RPMI8226 (cell line): ENCODE results near the gene ZSCAN10.
A peak's percentile ranks its signal among the peaks of the same experiment; 100 is the strongest.
"Not testable (repeated sequence)": the region's sequence is repeated elsewhere in the genome, so short reads cannot be mapped to it uniquely, and the experiment has no call there.

ENCODE experiments used
- DNase-seq: peaks from one replicate; pipeline ENCODE4 v3.0.0-alpha.2; 2015

ZSCAN10 gene

DNA sequence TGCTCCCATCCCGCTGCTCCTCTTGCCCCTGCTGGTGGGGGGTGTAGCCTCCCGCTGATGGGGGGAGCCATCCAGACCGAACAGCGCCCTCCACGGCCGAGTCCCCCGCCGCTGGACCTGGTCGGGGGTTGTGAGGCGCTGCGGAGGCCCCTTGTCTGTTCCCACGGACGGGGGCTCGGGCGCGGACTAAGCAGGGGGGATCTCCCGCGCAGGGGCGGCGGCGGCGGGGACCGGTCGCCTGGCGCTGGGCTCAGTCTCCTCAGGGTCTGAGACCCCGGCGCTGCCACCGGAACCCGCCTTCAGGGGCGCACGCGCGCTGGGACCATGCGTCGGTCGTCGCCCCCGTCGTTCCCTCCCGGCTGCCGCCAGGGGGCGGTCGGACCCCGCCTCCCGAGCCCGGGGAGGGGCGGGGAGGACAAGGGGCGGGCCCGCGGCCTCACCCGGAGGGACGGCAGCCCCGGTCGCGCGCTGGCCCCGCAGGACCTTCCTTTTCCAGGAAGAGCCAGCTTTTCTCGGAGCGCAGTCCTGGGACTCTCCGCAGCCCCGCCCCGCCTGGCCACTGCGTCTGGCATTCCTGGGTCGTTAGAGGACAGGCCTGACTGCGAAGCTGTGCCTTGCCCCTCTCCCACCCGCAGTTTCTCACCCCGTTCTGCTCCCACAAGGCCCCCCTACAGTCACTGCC lies 39.9 kb downstream of the ZSCAN10 start:
- DNase-seq, result peak; percentile 92

DNA sequence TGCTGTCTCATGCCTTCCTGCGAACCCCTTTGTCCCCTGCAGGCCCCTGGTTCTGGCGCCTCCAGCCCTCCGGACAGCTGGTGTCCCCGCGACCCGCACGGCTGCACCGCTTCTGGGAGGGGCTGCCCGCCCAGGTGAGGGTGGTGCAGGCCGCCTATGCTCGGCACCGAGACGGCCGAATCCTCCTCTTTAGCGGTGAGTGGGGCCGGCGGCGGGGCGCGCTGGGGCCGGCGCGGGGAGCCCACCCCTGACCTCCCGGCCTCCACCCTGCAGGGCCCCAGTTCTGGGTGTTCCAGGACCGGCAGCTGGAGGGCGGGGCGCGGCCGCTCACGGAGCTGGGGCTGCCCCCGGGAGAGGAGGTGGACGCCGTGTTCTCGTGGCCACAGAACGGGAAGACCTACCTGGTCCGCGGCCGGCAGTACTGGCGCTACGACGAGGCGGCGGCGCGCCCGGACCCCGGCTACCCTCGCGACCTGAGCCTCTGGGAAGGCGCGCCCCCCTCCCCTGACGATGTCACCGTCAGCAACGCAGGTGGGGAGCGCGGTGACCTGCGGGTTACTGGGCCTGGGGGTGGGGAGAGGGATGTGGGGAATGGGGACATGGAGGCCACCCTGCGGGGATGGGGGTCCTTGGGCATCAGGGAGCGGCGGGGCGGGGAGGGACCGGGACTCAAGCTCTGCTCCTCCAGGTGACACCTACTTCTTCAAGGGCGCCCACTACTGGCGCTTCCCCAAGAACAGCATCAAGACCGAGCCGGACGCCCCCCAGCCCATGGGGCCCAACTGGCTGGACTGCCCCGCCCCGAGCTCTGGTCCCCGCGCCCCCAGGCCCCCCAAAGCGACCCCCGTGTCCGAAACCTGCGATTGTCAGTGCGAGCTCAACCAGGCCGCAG lies 40.7 kb downstream of the ZSCAN10 start:
- peak; percentile 66 for DNase-seq

DNA sequence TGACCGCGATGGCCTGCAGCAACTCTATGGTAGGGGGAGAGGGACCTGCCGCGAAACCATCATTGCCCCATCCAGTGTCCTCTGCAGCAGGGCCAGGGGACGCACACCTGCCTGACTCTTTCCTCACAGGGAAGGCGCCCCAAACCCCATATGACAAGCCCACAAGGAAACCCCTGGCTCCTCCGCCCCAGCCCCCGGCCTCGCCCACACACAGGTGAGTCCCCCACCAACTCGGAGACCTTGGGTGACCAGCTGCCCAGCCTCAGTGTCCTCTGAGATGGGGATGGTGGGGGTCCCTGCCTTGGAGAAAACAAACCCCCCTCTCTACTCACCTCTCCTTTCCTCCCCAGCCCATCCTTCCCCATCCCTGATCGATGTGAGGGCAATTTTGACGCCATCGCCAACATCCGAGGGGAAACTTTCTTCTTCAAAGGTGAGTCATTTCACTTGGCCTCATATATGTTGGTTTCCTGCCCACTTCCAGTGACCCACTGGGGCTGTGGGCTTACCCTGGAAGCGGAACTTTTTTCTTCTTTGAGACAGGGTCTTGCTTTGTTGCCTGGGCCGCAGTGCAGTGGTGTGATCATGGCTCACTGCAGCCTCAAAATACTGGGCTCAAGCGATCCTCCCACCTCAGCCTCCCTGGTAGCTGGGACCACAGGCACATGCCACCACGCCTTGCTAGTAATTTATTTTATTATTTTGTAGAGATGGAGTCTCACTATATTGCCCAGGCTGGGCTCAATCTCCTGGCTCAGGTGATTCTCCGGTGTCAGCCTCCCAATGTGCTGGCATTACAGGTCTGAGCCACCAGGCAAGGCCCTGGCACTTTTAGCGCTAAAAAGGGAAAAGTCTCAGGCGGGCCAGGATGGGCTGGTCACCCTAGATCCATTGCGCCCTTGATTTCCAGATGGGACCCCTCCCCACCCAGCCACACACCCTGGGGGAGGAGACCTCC lies 41.6 kb downstream of the ZSCAN10 start:
- no peak for DNase-seq

DNA sequence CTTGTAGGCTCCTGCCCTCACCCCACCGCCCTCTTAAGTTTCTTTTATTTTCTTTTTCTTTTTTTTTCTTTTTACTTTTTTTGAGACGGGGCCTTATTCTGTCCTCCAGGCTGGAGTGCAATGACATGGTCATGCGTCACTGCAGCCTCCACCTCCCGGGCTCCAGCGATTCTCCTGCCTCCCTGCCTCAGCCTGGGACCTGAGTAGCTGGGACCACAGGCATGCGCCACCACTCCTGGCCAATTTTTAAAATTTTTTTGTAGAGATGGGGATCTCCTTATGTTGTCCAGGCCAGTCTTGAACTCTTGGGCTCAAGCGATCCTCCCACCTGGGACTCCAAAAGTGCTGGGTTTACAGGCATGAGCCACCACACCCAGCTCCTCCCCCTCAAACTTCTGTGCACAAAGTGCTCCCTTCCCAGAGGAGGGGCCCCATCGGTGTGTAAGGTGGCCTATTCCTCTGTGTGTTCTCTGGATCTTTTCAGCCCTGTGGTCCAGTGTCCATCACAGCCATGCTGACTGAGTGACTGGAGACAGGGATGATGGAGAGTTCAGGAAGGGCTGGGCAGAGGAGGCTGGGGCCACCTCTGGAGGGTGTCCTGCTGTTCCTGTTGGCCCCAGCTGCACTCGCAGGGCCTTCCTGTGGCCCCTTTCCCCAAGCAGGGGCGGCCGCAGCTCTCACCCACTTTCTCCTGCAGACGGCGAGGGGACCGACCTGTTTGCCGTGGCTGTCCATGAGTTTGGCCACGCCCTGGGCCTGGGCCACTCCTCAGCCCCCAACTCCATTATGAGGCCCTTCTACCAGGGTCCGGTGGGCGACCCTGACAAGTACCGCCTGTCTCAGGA lies 42.5 kb downstream of the ZSCAN10 start:
- DNase-seq, result no peak

DNA sequence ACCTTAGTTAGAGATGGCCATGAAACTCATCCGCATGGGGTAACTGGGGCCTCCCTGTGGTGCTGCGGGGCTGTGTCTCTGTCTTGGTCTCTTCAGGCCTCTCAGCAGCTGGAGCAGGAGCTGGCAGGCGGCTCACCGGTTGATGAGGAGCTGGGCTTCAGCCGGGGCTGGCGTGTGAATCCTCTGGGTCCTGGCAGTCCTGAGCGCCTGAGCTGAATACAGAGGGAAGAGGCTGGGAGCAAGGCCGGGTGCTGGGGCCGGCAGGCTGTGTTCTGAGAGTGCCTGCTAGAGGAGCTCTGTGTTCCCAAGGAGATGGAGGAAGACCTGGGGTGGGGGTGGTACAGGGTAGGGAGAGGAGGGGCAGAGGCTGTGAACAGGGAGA lies 43.4 kb downstream of the ZSCAN10 start:
- not testable (repeated sequence) for DNase-seq

DNA sequence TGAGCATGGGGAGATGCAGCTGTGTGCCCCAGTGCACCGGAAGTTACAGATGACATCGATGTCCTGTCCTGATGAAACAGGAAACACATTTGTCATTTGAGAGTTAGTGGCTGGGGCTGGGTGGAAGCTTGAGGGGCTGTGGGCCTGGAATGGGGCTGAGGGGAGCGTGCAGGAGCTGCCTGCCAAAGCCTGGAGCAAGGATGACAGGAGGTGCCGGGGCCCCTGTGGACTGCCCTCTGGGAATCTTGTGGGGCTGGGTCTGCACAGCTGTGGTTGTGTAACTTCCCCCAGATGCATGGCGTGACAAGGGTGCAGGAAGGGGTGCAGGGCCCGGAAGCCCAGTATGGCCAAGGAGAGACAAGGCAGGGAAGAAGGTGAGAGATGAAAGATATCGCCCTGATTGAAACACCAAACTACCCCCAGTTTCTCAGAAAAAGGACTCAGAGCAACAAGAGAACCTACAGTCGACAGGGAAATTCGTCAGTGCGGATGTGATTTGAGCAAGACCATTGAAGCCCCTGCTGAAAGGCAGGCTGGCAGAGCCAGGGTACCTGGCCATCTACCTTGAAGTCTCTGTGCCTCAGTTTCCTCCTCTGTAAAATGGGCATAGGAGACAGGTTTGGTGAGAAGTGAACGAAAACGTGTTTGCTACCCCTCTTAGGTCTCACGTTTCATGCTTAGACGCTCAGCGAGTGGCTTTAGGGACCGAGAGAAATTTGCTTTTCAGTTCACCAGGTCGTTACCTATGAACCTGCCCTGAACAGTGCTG lies 43.9 kb downstream of the ZSCAN10 start:
- peak; percentile 34 for DNase-seq

DNA sequence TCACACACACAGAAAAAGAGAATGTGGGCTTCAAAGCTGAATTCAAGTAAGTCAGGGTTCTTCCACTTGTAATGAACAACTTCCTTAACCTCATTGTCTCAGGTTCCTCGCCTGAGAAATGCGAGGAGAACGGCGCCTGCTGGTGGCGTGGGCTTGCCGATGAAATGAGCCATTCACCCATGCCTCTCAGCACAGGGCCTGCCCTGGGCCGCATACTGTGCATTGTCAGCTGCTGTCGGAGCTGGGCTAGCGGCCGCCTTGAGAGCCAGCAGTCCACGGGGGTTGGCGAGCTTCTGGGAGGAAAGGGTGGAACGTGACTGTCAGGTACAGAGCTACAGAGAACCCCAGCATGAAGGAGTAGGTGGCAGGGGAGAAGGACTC lies 45.8 kb downstream of the ZSCAN10 start:
- DNase-seq, result not testable (repeated sequence)

DNA sequence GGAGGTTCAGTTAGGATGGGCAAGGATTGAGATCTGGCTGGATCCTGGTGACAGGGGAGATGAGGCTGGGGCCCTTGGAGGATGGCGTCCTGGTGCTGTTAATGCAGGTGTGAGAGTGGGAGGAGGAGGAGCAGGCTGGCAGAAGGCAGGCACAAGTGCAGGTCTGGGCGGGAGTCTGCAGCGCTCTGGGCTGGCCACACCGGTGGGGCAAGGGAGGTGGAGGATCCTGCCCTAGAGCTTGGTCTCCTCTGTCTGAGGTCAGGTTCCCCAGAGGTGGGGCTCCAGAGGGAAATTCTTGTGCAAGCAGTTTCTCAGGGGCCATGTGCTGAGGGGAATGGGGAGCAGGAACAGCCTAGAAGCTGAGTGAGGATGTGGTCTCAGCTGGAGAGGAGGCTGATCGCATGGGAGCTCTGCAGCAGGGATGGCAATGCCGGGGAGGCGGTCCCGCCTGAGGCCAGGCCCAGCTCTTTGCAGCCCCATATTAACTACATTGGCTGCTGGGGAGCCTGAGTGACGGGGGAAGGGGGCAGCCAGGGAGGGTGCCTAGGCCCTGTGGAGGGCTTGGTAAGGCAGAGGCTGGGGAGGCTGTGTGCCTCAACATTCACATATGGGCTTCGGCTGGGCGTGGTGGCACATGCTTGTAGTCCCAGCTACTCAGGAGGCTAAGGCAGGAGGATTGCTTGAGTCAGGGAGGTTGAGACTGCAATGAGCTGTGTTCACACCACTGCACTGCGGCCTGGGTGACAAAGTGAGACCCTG lies 46.3 kb downstream of the ZSCAN10 start:
- DNase-seq, result not testable (repeated sequence)

DNA sequence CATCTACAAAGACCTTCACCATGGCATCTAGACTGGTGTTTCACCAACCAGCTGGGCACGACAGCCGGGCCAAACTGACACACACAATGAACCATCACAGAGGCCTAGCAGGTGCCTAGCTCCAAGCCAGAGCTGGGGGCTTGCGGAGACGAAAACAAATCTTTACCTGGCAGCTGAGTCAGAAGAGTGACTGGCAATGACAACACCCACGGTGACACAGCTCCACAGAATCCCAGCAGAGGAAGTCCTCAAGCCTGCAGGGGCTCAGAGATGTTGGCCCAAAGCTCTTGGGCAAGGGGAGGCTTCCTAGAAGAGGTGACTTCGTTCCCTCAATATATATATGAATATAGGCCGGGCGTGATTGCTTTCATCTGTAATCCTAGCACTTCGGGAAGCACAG lies 47.6 kb downstream of the ZSCAN10 start:
- no peak for DNase-seq

DNA sequence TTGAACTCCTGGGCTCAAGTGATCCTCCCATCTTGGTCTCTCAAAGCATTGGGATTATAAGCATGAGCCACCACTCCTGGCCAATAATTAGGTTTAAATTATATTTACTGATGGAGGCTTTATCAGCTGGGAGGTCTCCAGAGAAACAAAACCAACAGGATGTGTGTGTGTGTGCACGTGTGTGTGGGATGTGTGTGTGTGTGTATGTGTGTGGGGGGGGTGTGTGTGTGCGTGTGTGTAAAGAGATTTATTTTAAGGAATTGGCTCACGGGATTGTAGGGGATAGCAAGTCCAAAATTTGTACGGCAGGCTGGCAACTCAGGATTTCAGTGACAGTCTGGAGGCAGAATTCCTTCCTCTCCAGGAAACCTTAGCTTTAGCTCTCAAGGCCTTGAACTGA lies 48.1 kb downstream of the ZSCAN10 start:
- no peak for DNase-seq

DNA sequence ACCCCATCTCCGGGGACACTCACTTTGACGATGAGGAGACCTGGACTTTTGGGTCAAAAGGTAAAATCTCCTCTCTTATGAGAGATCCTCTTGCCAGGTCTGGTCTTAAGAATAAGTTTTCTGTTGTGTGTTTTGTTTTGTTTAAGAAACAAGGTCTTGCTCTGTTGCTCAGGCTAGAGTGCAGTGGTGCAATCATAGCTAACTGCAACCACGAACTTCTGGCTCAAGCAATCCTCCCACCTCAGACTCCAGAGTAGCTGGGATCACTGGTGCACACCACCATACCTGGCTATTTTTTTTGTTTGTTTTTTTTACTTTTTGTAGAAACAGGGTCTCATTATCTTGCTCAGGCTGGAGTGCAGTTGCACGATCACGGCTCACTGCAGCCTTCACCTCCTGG lies 48.6 kb downstream of the ZSCAN10 start:
- DNase-seq, result no peak

DNA sequence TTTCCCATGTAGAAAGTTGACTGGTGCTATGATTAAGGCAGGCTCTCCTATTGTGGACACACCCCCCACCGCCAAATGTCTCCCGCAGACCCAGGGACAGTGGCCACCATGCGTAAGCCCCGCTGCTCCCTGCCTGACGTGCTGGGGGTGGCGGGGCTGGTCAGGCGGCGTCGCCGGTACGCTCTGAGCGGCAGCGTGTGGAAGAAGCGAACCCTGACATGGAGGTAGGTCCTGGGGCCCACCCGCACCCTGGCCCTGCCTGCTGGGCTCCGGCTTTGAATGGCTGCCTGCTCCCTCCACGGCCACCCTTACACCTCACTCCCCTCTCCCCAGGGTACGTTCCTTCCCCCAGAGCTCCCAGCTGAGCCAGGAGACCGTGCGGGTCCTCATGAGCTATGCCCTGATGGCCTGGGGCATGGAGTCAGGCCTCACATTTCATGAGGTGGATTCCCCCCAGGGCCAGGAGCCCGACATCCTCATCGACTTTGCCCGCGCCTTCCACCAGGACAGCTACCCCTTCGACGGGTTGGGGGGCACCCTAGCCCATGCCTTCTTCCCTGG lies 49.1 kb downstream of the ZSCAN10 start:
- DNase-seq, result no peak

DNA sequence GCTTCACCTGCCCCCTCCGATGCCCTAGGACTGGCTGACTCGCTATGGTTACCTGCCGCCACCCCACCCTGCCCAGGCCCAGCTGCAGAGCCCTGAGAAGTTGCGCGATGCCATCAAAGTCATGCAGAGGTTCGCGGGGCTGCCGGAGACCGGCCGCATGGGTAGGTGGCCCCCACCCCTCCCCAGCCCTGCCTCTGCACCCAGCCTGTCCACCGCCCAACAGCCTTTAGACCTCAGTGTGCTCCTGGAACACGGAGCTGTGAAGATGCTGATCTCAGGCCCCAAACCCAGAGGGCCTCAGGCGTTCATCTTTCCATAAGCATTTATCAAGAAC lies 51.7 kb downstream of the ZSCAN10 start:
- DNase-seq, result no peak

DNA sequence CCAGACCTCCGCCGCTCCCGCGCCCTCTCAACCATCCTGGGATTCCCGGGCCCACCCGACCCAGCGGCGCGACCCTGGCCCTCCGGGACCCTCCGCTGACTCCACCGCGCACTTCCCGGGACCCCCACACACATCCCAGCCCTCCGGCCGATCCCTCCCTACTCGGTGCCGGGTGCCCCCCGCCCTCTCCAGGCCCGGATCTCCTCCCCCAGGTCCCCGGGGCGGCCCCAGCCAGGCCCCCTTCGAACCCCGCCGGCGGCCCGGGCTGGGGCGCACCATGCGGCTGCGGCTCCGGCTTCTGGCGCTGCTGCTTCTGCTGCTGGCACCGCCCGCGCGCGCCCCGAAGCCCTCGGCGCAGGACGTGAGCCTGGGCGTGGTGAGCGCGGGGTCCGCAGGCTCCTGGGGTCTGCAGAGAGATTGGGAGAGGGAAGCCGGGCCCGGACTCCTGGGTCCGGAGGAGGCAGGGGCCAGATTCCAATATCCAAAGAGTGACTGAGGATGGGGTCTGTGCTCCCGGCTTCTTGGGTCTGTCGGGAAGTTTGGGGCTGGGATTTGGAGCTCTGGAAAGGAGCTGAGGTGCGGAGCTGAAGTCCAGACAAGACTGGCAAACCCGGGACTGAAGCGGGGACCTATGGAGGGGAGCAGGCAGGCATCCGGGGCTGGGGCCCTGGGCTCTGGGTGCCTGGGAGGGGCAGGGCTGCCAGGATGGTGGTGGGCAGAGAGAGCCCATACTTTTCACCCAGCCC lies 52.3 kb downstream of the ZSCAN10 start:
- DNase-seq, result no peak

DNA sequence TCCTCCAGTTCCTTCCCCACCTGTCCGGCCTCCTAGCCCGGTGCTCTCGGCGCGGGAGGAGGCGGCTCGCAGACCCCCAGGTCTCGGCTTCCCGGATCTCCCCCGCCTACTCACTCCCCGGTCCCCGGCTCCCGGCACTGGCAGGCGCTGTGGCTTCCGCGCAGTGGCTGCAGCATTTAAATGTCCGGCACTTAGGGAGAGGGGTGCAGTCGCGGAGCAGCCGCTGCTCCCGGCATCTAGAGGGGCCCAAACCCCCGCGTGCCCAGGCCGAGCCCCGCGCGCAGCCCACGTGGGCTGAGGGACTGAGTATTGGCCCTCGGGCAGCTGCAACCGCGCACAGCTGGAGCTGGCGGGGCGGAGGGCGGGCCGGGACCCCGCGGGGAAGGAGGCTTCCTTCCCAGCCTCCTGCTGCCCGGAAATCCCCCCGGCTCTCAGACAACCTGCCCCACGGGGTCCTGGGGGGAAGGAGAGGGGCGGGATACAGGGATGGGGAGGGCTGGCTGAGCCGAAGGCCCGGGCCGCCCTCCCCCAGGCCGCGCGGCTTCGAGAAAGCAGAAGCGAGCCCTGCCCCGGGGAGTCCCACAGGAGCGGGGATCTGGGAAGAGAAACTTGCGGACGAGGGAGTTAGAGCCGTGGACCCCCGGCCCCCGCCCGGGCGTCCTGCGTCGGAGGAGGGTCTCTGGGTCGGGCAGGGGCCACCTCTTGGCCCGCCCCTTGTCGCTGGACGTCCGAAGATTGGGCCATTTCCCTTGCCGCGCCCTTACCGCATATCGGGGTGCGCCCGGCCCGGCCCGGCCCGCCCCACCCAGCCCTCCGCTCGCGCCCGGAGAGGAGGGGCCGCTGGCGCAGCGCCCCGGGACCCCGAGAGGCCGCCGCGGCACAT lies 53.1 kb downstream of the ZSCAN10 start, which contains the start of gene MMP25:
TSS of gene MMP25 (plus strand) at position 804 of the 883 bp plus-strand sequence. CDS start 357 bp downstream, outside the sequence.
- peak; percentile 60 for DNase-seq

DNA sequence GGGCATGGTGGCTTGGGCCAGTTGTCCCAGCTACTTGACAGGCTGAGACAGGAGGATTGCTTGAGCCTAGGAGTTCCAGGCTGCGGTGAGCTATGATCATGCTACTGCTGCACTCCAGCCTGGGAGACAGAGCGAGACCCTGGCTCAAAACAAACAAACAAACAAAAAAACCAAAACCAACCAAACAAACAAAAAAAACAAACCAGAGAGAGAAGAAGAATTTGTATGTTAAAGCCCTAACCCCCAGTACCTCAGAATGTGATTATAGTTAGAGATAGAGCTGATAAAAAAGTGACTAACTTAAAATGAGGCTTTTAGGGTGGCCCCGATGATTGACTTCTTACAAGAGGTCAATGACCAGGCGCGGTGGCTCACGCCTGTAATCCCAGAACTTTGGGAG lies 54.4 kb downstream of the ZSCAN10 start:
- no peak for DNase-seq

DNA sequence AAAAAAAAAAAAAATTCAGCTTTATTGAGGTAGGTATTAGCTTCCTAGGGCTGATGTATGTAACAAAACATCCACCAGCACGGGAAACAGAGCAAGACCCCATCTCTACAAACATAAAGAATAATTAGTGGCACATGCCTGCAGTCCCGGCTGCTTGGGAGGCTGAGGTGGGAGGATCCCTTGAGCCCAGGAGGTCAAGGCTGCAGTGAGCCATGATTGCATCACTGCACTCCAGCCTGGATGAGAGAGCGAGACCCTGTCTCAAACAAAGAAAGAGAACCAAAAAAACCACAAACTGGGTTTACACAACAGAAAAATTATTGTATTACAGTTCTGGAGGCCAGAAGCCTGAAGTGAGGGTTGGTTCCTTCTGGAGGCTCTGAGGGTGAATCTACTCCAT lies 56.7 kb downstream of the ZSCAN10 start:
- no peak for DNase-seq

DNA sequence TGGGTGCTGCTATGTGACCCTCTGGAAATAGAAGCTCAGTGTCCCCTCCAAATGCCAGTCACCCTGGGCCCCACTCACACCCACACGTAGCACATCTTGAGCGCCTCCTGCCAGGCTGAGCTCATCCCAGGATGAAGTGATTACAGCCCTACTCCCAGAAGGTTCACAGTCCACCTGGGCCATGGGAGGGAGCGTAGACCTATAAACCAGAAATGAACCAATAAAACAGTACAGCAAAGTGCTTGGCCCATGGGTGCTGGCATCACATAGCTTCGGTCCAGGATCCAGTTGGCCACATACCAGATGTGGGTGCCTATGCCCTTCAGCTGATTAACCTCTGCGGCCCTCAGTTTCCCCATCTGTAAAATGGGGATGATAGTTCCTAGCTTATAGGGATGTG lies 60.2 kb downstream of the ZSCAN10 start:
- no peak for DNase-seq
